Gastroesophageal sphincter (tissue), 4 donors: ENCODE measurements around the gene CD300E. TPM values are rescaled to one million over a fixed set of nuclear protein-coding genes. Genes with fewer than 3 reads are reported as not detected.

Source experiments
- ATAC-seq: fragments of 150-250 bp; one replicate; pipeline ENCODE4 v1.9.1; 2016; ENCODE audit warnings: mild to moderate bottlenecking, moderate library complexity
- H3K27ac ChIP-seq, 4 donors: fragments of 200-600 bp; sonication (generic) in 3 of 4; 1 replicate in 3 of 4; 2 replicates in 1 of 4; pipeline ENCODE4 v1.5.1; 2016 to 2019
- H3K27me3 ChIP-seq: fragments of 200-600 bp; sonication (generic); one replicate; pipeline ENCODE4 v1.5.1; 2019
- H3K36me3 ChIP-seq, 2 donors: fragments of 200-600 bp; sonication (generic); one replicate each; pipeline ENCODE4 v1.5.1; 2019; ENCODE audit warnings: control low read depth in 1 of 2
- H3K4me1 ChIP-seq, 3 donors: fragments of 200-600 bp; sonication (generic); 1 replicate in 2 of 3; 2 replicates in 1 of 3; pipeline ENCODE4 v1.5.1; 2016 to 2019; ENCODE audit warnings: control low read depth in 2 of 3
- H3K4me3 ChIP-seq, 2 donors: fragments of 200-600 bp; sonication (generic); one replicate each; pipeline ENCODE4 v1.5.1; 2019; ENCODE audit warnings: mild to moderate bottlenecking in 1 of 2, moderate library complexity in 1 of 2
- H3K9me3 ChIP-seq, 3 donors: fragments of 200-600 bp; sonication (generic); one replicate each; pipeline ENCODE4 v1.5.1; 2017 to 2019; ENCODE audit warnings: control low read depth in 2 of 3
- EP300 ChIP-seq: sonication (generic); formaldehyde crosslinking; IDR thresholded peaks from one replicate; pipeline ENCODE4 v1.6.1; 2017; ENCODE audit warnings: antibody characterized with exemption, mild to moderate bottlenecking
- POLR2A ChIP-seq, 2 donors: fragments of 450-650 bp; IDR thresholded peaks; one replicate each; pipeline ENCODE4 v1.6.1; 2017; ENCODE audit warnings: antibody characterized with exemption in 2 of 2, mild to moderate bottlenecking in 2 of 2, moderate library complexity in 1 of 2
- POLR2AphosphoS5 ChIP-seq: sonication (generic); formaldehyde crosslinking; IDR thresholded peaks from one replicate; pipeline ENCODE4 v1.6.1; 2017; ENCODE audit warnings: antibody characterized with exemption
- WGBS, 2 donors: methylation state at CpG; one replicate each; pipeline ENCODE4 v1.1.5; 2018; ENCODE audit warnings: low coverage in 1 of 2; 5-methylcytosine and 5-hydroxymethylcytosine counted together
- total RNA-seq, 4 donors: library from RNA; depleted of rRNA; stranded (reverse); fragments of >200 nt; gene quantifications; one replicate each; pipeline ENCODE4 v1.1.0, GENCODE V29; 2016
- TF ChIP-seq, protein P1 (sequence below), 4 experiments: fragments of 200-600 bp in 2 of 4; fragments of 450-650 bp in 2 of 4; sonication (generic) in 1 of 4; IDR thresholded peaks; one replicate each; pipeline ENCODE4 v1.5.1; 2017 to 2019; ENCODE audit warnings: antibody characterized with exemption in 4 of 4, mild to moderate bottlenecking in 2 of 4, moderate library complexity in 2 of 4

CD300E gene
- total RNA-seq, 4 donors from 2014 or later: 0.16 to 3.9 (median 0.41) TPM

GRCh38 chr17:74646231-74646630 is 22.7 kb upstream of the CD300E start:
- Histone ChIP-seq H3K4me3 (no peak overlapping the region), H3K36me3 (no peaks in the 10 kb centered on the region), H3K27me3 (peaks cover 69% of the 10 kb centered on the region), H3K27ac (no peak overlapping the region), H3K9me3 (peaks cover 0 to 6% (median 0%) of the 10 kb centered on the region in 3 donors), H3K4me1 (no peaks in the 10 kb centered on the region)
- no peak for TF ChIP-seq EP300
- TF ChIP-seq, protein P1, sequence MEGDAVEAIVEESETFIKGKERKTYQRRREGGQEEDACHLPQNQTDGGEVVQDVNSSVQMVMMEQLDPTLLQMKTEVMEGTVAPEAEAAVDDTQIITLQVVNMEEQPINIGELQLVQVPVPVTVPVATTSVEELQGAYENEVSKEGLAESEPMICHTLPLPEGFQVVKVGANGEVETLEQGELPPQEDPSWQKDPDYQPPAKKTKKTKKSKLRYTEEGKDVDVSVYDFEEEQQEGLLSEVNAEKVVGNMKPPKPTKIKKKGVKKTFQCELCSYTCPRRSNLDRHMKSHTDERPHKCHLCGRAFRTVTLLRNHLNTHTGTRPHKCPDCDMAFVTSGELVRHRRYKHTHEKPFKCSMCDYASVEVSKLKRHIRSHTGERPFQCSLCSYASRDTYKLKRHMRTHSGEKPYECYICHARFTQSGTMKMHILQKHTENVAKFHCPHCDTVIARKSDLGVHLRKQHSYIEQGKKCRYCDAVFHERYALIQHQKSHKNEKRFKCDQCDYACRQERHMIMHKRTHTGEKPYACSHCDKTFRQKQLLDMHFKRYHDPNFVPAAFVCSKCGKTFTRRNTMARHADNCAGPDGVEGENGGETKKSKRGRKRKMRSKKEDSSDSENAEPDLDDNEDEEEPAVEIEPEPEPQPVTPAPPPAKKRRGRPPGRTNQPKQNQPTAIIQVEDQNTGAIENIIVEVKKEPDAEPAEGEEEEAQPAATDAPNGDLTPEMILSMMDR (IDR thresholded peaks at IDR 0.05): no peak
- no peak for TF ChIP-seq POLR2AphosphoS5
- TF ChIP-seq POLR2A (IDR thresholded peaks at IDR 0.05): no peak
- WGBS, 2 donors: 47 to 66% methylated on average over 3 of the region's 3 CpGs
- no peak for ATAC-seq

DNA sequence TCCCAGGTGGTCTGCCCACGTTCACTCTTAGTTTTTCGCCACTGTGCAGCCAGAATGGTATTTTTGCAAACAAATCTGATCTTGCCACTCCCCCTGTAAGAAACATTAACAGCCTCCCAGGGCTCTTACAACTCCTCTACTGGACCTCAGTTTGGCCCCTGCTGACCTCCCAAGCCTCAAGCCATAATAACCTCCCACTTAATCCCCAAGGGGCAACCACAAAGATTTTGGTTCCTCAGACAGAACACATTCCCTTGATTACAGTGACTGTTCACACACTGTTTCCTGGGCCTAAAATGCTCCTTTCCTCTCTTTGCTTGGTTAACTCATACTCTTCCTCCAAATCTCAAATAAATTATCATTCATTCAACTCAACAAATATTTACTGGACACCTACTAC is 21.5 kb upstream of the CD300E start:
- WGBS, 2 donors: 81 to 86% methylated on average over 2 of the region's 2 CpGs
- no peak overlapping the region for H3K27ac ChIP-seq
- ATAC-seq: no peak
- no peaks in the 10 kb centered on the region for H3K36me3 ChIP-seq
- H3K4me1 ChIP-seq: no peaks in the 10 kb centered on the region
- H3K4me3 ChIP-seq: no peak overlapping the region
- TF ChIP-seq EP300 (no peak), POLR2A (IDR thresholded peaks at IDR 0.05) (no peak), POLR2AphosphoS5 (no peak)
- TF ChIP-seq, protein P1 (IDR thresholded peaks at IDR 0.05): no peak
- peaks cover 69% of the 10 kb centered on the region for H3K27me3 ChIP-seq
- peaks cover 0 to 6% (median 0%) of the 10 kb centered on the region in 3 donors for H3K9me3 ChIP-seq

DNA sequence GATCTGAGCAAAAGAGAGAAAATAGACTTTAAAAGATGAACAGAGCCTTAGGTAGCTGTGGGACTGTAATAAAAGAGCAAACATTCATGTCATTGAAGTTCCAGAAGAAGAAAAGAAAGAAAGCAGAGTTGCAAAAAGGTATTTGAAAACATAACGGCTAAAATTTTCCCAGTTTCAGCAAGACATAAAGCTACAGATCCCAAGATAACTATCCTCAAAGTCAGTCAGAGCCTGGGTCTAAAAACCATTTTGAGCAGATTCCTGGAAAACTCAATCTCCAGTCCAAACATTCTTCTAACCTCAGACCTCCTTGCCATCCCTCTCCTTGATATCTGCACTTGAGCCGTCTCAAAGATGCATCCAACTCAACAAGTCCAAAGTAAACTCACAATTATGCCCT is 20.9 kb upstream of the CD300E start:
- H3K9me3 ChIP-seq: peaks cover 0 to 6% (median 0%) of the 10 kb centered on the region in 3 donors
- H3K27me3 ChIP-seq: peaks cover 72% of the 10 kb centered on the region
- no peaks in the 10 kb centered on the region for H3K36me3 ChIP-seq
- TF ChIP-seq EP300 (no peak), POLR2A (IDR thresholded peaks at IDR 0.05) (no peak), POLR2AphosphoS5 (no peak)
- TF ChIP-seq, protein P1 (IDR thresholded peaks at IDR 0.05): no peak
- no peak overlapping the region for H3K27ac ChIP-seq
- no peak for ATAC-seq
- no peak overlapping the region for H3K4me3 ChIP-seq
- 57 to 70% methylated on average over 2 of the region's 2 CpGs for WGBS, 2 donors
- no peaks in the 10 kb centered on the region for H3K4me1 ChIP-seq

GRCh38 chr17:74643826-74644225 is 20.3 kb upstream of the CD300E start:
- H3K4me1 ChIP-seq: no peaks in the 10 kb centered on the region
- no peaks in the 10 kb centered on the region for H3K36me3 ChIP-seq
- TF ChIP-seq, protein P1 (IDR thresholded peaks at IDR 0.05): no peak
- TF ChIP-seq POLR2A (IDR thresholded peaks at IDR 0.05): no peak
- TF ChIP-seq EP300: no peak
- TF ChIP-seq POLR2AphosphoS5: no peak
- peaks cover 69% of the 10 kb centered on the region for H3K27me3 ChIP-seq
- H3K9me3 ChIP-seq: peaks cover 0 to 6% (median 0%) of the 10 kb centered on the region in 3 donors
- no peak for ATAC-seq
- H3K4me3 ChIP-seq: no peak overlapping the region
- H3K27ac ChIP-seq: no peak overlapping the region

GRCh38 chr17:74642995-74643394 is 19.5 kb upstream of the CD300E start:
- no peak overlapping the region for H3K4me3 ChIP-seq
- no peaks in the 10 kb centered on the region for H3K36me3 ChIP-seq
- no peak for TF ChIP-seq EP300
- TF ChIP-seq POLR2AphosphoS5: no peak
- TF ChIP-seq, protein P1 (IDR thresholded peaks at IDR 0.05): no peak
- TF ChIP-seq POLR2A (IDR thresholded peaks at IDR 0.05): no peak
- no peaks in the 10 kb centered on the region for H3K4me1 ChIP-seq
- ATAC-seq: no peak
- peaks cover 0 to 6% (median 0%) of the 10 kb centered on the region in 3 donors for H3K9me3 ChIP-seq
- peaks cover 66% of the 10 kb centered on the region for H3K27me3 ChIP-seq
- H3K27ac ChIP-seq: no peak overlapping the region
- 33 to 85% methylated on average over 1 to 6 of the region's 7 CpGs for WGBS, 2 donors
